ENCODE data around the gene CXCL16.
"Not testable (repeated sequence)": the region's sequence is repeated elsewhere in the genome, so short reads cannot be mapped to it uniquely, and the experiment has no call there.

CXCL16 gene

GRCh38 chr17:4689872-4690271 lies 49.9 kb downstream of the CXCL16 start:
- Histone ChIP-seq H3K79me1 (ENCODE audit: low read depth, low read length) (peaks cover 13% of the 10 kb centered on the region), H3K9me3 (replicated peaks in 1 of 2; ENCODE audit: control insufficient read depth in 2 of 2, insufficient read depth in 1 of 2, low read depth in 1 of 2, low read length in 2 of 2) (peaks cover 0 to 11% of the 10 kb centered on the region in 2 donors), H3K36me3 (replicated peaks in 1 of 2; ENCODE audit: control insufficient read depth in 2 of 2, insufficient read depth in 2 of 2, low read length in 2 of 2) (peaks cover 20 to 80% of the 10 kb centered on the region in 2 donors)
- DNase-seq (ENCODE audit: low spot score); H3K14ac ChIP-seq (ENCODE audit: low read length); H3K4me2 ChIP-seq (ENCODE audit: insufficient read depth, low read length, poor library complexity, severe bottlenecking); H2BK15ac ChIP-seq (ENCODE audit: low read length); H2BK5ac ChIP-seq (ENCODE audit: low read length); H4K91ac ChIP-seq (ENCODE audit: low read depth, low read length, poor library complexity); H4K8ac ChIP-seq (ENCODE audit: low read depth, low read length); H3K4me1 ChIP-seq (ENCODE audit: control insufficient read depth in 2 of 2, insufficient read depth in 1 of 2, low read depth in 1 of 2, low read length in 2 of 2); H3K18ac ChIP-seq (ENCODE audit: low read length); H2BK12ac ChIP-seq (ENCODE audit: low read length); H2AK5ac ChIP-seq (ENCODE audit: low read depth, low read length); H3K4ac ChIP-seq (ENCODE audit: low read length); H2BK120ac ChIP-seq (ENCODE audit: low read depth, low read length); H3K23ac ChIP-seq (ENCODE audit: low read depth, low read length, poor library complexity); H3K4me3 ChIP-seq (ENCODE audit: low read length in 2 of 2); H3K27me3 ChIP-seq (ENCODE audit: control insufficient read depth in 3 of 3, insufficient read depth in 3 of 3, low read depth in 1 of 3, low read length in 3 of 3); H3K27ac ChIP-seq (replicated peaks; ENCODE audit: low read length); H2AFZ ChIP-seq (ENCODE audit: low read length); H3K9ac ChIP-seq (ENCODE audit: low read depth, low read length, poor library complexity): not testable (repeated sequence)
- WGBS, 2 donors (ENCODE audit: extremely low coverage in 2 of 2, insufficient read length in 2 of 2, insufficient replicate concordance in 1 of 2): no CpG with 5 or more reads among the region's 12 CpGs

DNA sequence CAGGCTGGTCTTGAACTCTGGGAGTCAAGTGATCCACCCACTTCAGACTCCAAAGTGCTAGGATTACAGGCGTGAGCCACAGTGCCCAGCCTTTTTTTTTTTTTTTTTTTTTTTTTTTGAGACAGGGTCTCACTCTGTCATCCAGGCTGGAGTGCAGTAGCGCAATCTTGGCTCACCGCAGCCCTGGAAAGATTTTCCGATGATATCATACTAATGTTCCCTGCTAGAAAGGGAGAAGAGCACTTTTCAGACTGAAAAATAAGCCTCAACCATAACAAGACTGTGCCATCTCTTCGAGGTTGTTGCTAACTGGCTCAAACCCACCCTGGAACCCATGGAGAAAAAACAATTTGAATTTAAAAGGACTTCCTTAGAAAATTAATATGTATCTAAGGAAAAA lies 56.0 kb downstream of the CXCL16 start:
- not testable (repeated sequence) for H4K91ac ChIP-seq (ENCODE audit: low read depth, low read length, poor library complexity); H3K9me3 ChIP-seq (replicated peaks in 1 of 2; ENCODE audit: control insufficient read depth in 2 of 2, insufficient read depth in 1 of 2, low read depth in 1 of 2, low read length in 2 of 2); H2BK120ac ChIP-seq (ENCODE audit: low read depth, low read length); H2AFZ ChIP-seq (ENCODE audit: low read length); H3K79me1 ChIP-seq (ENCODE audit: low read depth, low read length); H3K18ac ChIP-seq (ENCODE audit: low read length); DNase-seq (ENCODE audit: low spot score); H3K4me3 ChIP-seq (ENCODE audit: low read length in 2 of 2); H3K23ac ChIP-seq (ENCODE audit: low read depth, low read length, poor library complexity); H3K4ac ChIP-seq (ENCODE audit: low read length); H3K14ac ChIP-seq (ENCODE audit: low read length); H2BK15ac ChIP-seq (ENCODE audit: low read length); H2BK12ac ChIP-seq (ENCODE audit: low read length); H3K9ac ChIP-seq (ENCODE audit: low read depth, low read length, poor library complexity); H2AK5ac ChIP-seq (ENCODE audit: low read depth, low read length); H3K4me1 ChIP-seq (ENCODE audit: control insufficient read depth in 2 of 2, insufficient read depth in 1 of 2, low read depth in 1 of 2, low read length in 2 of 2); H3K27me3 ChIP-seq (ENCODE audit: control insufficient read depth in 3 of 3, insufficient read depth in 3 of 3, low read depth in 1 of 3, low read length in 3 of 3); H3K4me2 ChIP-seq (ENCODE audit: insufficient read depth, low read length, poor library complexity, severe bottlenecking); H4K8ac ChIP-seq (ENCODE audit: low read depth, low read length); H3K27ac ChIP-seq (replicated peaks; ENCODE audit: low read length); H2BK5ac ChIP-seq (ENCODE audit: low read length)
- no CpG with 5 or more reads among the region's 5 CpGs for WGBS, 2 donors (ENCODE audit: extremely low coverage in 2 of 2, insufficient read length in 2 of 2, insufficient replicate concordance in 1 of 2)
- peaks cover 28 to 85% of the 10 kb centered on the region in 2 donors for H3K36me3 ChIP-seq (replicated peaks in 1 of 2; ENCODE audit: control insufficient read depth in 2 of 2, insufficient read depth in 2 of 2, low read length in 2 of 2)

Data from neuronal stem cell (in vitro differentiated cells).